HepG2 (cell line): ENCODE results near the gene IL1RAP. TPM values are rescaled to one million over a fixed set of nuclear protein-coding genes. Genes with fewer than 3 reads are reported as not detected.

ENCODE experiments used
- ATRX ChIP-seq: sonication (generic); formaldehyde crosslinking; IDR thresholded peaks from 2 replicates; pipeline ENCODE4 v1.4.0; 2020; ENCODE audit warnings: missing genetic modification reagents, borderline replicate concordance
- HDAC2 ChIP-seq: sonication (generic); formaldehyde crosslinking; IDR thresholded peaks from 2 replicates; pipeline ENCODE4 v1.4.0; 2020; ENCODE audit warnings: missing genetic modification reagents
- KDM5A ChIP-seq: fragments of 200-600 bp; sonication (generic); IDR thresholded peaks from 2 replicates; pipeline ENCODE4 v1.7.0; 2018; ENCODE audit warnings: antibody characterized with exemption, mild to moderate bottlenecking, low read length, borderline replicate concordance
- KDM5B ChIP-seq: sonication (generic); formaldehyde crosslinking; IDR thresholded peaks from 2 replicates; pipeline ENCODE4 v1.4.0; 2020; ENCODE audit warnings: missing genetic modification reagents, mild to moderate bottlenecking, borderline replicate concordance
- MAFF ChIP-seq: IDR thresholded peaks from 2 replicates; pipeline ENCODE4 v1.6.1; 2011; ENCODE audit warnings: low read depth, low read length, improper control_type of control experiment
- MTA1 ChIP-seq: sonication (generic); formaldehyde crosslinking; IDR thresholded peaks from 2 replicates; pipeline ENCODE4 v1.4.0; 2020; ENCODE audit warnings: missing genetic modification reagents, mild to moderate bottlenecking, borderline replicate concordance
- NFIB ChIP-seq: sonication (generic); formaldehyde crosslinking; IDR thresholded peaks from 2 replicates; pipeline ENCODE4 v1.9.0; 2021; ENCODE audit warnings: missing genetic modification reagents, mild to moderate bottlenecking, borderline replicate concordance
- RBM39 ChIP-seq: fragments of 200-400 bp; formaldehyde crosslinking; IDR thresholded peaks from one replicate; pipeline ENCODE4 v1.6.1; 2018; ENCODE audit warnings: antibody characterized with exemption, mild to moderate bottlenecking, low read depth, low read length; ENCODE audit not compliant: poor library complexity, severe bottlenecking
- ZNF17 ChIP-seq: sonication (generic); formaldehyde crosslinking; IDR thresholded peaks from 2 replicates; pipeline ENCODE4 v1.5.0; 2020; ENCODE audit warnings: mild to moderate bottlenecking, missing genetic modification reagents
- ZNF318 ChIP-seq: sonication (generic); formaldehyde crosslinking; IDR thresholded peaks from 2 replicates; pipeline ENCODE4 v1.4.0; 2020; ENCODE audit warnings: mild to moderate bottlenecking, missing genetic modification reagents
- ZNF576 ChIP-seq: sonication (generic); formaldehyde crosslinking; IDR thresholded peaks from 2 replicates; pipeline ENCODE4 v1.4.0; 2020; ENCODE audit warnings: mild to moderate bottlenecking, missing genetic modification reagents
- ZNF577 ChIP-seq: sonication (generic); formaldehyde crosslinking; IDR thresholded peaks from 2 replicates; pipeline ENCODE4 v1.4.0; 2020; ENCODE audit warnings: mild to moderate bottlenecking, low read depth, missing genetic modification reagents, borderline replicate concordance
- ZNF777 ChIP-seq: sonication (generic); formaldehyde crosslinking; IDR thresholded peaks from 2 replicates; pipeline ENCODE4 v1.4.0; 2020; ENCODE audit warnings: missing genetic modification reagents
- polyA plus RNA-seq, 8 experiments: library from polyadenylated mRNA; depleted of rRNA in 3 of 8; stranded (reverse) in 7 of 8; unstranded in 1 of 8; fragments of >200 nt; fragmentation: Illumina TruSeq in 4 of 8; extraction: Trizol in 4 of 8; gene quantifications; 2 replicates each; pipeline versions ENCODE4 v1.2.1 to v1.2.3, GENCODE V29; 2011 to 2016; ENCODE audit warnings: low read depth in 4 of 8, missing spikeins in 1 of 8, mixed read lengths in 1 of 8; ENCODE audit not compliant: insufficient read depth in 1 of 8
- total RNA-seq, 5 experiments: library from RNA; depleted of rRNA; stranded (reverse); fragments of >200 nt; fragmentation: Illumina TruSeq; extraction: Trizol; gene quantifications; 2 replicates each; pipeline ENCODE4 v1.2.3, GENCODE V29; 2016; ENCODE audit warnings: low read depth in 1 of 5
- TF ChIP-seq, protein P1 (sequence below): sonication (generic); formaldehyde crosslinking; IDR thresholded peaks from 2 replicates; pipeline ENCODE4 v1.5.0; 2020; ENCODE audit warnings: missing genetic modification reagents
- TF ChIP-seq, protein P2 (sequence below): sonication (generic); formaldehyde crosslinking; IDR thresholded peaks from 2 replicates; pipeline ENCODE4 v1.8.0; 2022; ENCODE audit warnings: mild to moderate bottlenecking, missing genetic modification reagents, moderate library complexity
- TF ChIP-seq, protein P3 (sequence below): sonication (generic); formaldehyde crosslinking; IDR thresholded peaks from 2 replicates; pipeline ENCODE4 v1.8.1; 2023; ENCODE audit warnings: mild to moderate bottlenecking, inconsistent platforms, moderate library complexity, missing genetic modification reagents, borderline replicate concordance

IL1RAP gene
- total and polyA plus RNA-seq, 2 of the 13 experiments (the other 11 are each of a cell fraction or from before 2014, with no cell fraction given), result 18.3 to 54.9 TPM

DNA sequence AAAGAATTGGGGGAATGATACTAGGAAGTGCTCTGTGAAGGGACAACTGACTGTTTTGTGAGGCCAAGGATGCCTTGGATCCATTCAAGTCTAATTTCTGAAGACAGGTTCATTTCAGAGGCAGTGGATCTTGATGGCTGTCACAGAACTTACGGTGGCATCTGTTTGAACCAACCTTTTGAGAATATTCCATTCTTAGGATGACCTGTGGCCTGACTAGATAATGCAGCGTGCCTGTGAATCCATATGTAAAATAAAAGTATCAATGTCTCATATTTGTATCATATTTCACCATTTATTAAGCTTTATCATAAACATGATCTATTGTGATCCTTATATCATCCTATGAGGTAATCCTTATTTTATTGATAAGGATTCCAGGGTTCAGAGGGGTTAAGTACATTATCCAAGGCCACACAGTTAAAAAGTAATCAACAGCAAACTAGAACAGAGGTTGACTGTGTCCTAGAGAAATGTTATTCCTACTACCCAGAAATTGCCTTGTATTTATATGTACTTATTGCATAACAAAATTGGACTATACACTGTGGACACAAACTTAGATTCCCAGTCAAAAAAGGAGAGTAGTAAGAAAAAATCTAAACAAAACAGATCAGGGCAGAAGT, 34.3 kb downstream of the IL1RAP start (continued):
- no peak for TF ChIP-seq ZNF318 (CRISPR knock-in tag)
- TF ChIP-seq ZNF17 (CRISPR knock-in tag), result no peak
- TF ChIP-seq ATRX (CRISPR knock-in tag), result no peak
- no peak for TF ChIP-seq MTA1
- TF ChIP-seq HDAC2, result peak; percentile 89
- no peak for TF ChIP-seq RBM39
- TF ChIP-seq, protein P1, sequence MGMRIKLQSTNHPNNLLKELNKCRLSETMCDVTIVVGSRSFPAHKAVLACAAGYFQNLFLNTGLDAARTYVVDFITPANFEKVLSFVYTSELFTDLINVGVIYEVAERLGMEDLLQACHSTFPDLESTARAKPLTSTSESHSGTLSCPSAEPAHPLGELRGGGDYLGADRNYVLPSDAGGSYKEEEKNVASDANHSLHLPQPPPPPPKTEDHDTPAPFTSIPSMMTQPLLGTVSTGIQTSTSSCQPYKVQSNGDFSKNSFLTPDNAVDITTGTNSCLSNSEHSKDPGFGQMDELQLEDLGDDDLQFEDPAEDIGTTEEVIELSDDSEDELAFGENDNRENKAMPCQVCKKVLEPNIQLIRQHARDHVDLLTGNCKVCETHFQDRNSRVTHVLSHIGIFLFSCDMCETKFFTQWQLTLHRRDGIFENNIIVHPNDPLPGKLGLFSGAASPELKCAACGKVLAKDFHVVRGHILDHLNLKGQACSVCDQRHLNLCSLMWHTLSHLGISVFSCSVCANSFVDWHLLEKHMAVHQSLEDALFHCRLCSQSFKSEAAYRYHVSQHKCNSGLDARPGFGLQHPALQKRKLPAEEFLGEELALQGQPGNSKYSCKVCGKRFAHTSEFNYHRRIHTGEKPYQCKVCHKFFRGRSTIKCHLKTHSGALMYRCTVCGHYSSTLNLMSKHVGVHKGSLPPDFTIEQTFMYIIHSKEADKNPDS (CRISPR knock-in tag), result peak; percentile 71; the same call in 1 of the 2 replicates
- no peak for TF ChIP-seq KDM5B (CRISPR knock-in tag)
- no peak for TF ChIP-seq MAFF
- TF ChIP-seq, protein P2, sequence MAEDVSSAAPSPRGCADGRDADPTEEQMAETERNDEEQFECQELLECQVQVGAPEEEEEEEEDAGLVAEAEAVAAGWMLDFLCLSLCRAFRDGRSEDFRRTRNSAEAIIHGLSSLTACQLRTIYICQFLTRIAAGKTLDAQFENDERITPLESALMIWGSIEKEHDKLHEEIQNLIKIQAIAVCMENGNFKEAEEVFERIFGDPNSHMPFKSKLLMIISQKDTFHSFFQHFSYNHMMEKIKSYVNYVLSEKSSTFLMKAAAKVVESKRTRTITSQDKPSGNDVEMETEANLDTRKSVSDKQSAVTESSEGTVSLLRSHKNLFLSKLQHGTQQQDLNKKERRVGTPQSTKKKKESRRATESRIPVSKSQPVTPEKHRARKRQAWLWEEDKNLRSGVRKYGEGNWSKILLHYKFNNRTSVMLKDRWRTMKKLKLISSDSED, result no peak
- no peak for TF ChIP-seq ZNF777
- no peak for TF ChIP-seq KDM5A
- no peak for TF ChIP-seq ZNF577 (CRISPR knock-in tag)
- no peak for TF ChIP-seq NFIB (CRISPR knock-in tag)
- TF ChIP-seq, protein P3, sequence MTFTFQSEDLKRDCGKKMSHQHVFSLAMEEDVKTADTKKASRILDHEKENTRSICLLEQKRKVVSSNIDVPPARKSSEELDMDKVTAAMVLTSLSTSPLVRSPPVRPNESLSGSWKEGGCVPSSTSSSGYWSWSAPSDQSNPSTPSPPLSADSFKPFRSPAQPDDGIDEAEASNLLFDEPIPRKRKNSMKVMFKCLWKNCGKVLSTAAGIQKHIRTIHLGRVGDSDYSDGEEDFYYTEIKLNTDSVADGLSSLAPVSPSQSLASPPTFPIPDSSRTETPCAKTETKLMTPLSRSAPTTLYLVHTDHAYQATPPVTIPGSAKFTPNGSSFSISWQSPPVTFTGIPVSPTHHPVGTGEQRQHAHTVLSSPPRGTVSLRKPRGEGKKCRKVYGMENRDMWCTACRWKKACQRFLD (CRISPR knock-in tag), result no peak
- TF ChIP-seq ZNF576 (CRISPR knock-in tag), result no peak
